Left colon (tissue), 2 donors: Measurements from ENCODE around the gene GAL3ST3. TPM values are rescaled to one million over a fixed set of nuclear protein-coding genes. Genes with fewer than 3 reads are reported as not detected.

Source experiments
- ATAC-seq: fragments of 200-7000 bp; cut with Tn5 transposase; one replicate; pipeline ENCODE4 v1.9.1; 2020; ENCODE audit warnings: mild to moderate bottlenecking, moderate library complexity
- DNase-seq, 2 donors: peaks; one replicate each; pipeline ENCODE4 v3.0.0-alpha.2; 2020
- intact Hi-C, 2 donors: fragments of 100-400 bp; cut with DNase I in 1 of 2; cut with micrococcal nuclease in 1 of 2; formaldehyde crosslinking; loops; one replicate each; pipeline versions ENCODE4 v1.11.2 to v1.14.0; 2022; cut with DNase I, micrococcal nuclease
- total RNA-seq, 2 donors: library from RNA; stranded (reverse); fragmentation: NEBNext Ultra II Directional; extraction: Animal tissue kit (Norgen Biotek cat#: 25700); gene quantifications; one replicate each; pipeline ENCODE4 v1.2.1, GENCODE V29; 2021
- donor health status: DM: no; HTN: no; CAD: no.
- donor health status: DM: yes; HTN: yes; CAD: no.

The GAL3ST3 gene
- total RNA-seq, 2 donors from 2014 or later: not detected

DNA sequence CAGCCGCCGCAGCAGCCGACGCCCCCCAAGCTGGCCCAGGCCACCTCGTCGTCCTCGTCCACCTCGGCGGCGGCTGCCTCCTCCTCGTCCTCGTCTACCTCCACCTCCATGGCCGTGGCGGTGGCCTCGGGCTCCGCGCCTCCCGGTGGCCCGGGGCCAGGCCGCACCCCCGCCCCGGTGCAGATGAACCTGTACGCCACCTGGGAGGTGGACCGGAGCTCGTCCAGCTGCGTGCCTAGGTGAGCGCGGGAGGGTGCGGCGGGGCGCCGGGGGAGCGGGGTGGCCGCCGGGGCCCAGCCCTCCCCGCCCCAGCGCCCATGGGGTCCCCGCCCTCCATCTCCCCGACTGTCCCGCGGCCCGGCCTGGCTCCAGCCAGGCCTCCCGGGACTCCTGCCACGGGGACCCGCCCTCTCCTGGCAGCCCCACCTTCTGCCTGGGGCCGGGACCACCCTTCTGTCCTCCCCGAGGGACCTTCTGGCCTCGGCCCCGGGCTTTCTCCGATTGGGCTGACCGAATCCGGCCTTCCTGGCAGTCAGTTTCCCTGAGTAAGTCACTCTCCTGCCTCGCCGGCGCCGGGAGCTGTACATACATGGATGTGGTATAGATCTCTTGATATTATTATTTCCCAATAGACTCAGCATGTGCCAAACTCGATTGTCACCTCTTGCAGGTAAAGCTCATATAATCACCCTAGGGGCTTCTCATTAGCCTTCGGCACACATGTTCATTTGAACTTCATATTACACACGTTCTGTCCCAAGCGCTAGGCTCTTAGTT lies 21.8 kb upstream of the GAL3ST3 start:
- intact Hi-C loops: no loop called here
- ATAC-seq: peak; percentile 44
- DNase-seq: peak; percentile 41 to 56

DNA sequence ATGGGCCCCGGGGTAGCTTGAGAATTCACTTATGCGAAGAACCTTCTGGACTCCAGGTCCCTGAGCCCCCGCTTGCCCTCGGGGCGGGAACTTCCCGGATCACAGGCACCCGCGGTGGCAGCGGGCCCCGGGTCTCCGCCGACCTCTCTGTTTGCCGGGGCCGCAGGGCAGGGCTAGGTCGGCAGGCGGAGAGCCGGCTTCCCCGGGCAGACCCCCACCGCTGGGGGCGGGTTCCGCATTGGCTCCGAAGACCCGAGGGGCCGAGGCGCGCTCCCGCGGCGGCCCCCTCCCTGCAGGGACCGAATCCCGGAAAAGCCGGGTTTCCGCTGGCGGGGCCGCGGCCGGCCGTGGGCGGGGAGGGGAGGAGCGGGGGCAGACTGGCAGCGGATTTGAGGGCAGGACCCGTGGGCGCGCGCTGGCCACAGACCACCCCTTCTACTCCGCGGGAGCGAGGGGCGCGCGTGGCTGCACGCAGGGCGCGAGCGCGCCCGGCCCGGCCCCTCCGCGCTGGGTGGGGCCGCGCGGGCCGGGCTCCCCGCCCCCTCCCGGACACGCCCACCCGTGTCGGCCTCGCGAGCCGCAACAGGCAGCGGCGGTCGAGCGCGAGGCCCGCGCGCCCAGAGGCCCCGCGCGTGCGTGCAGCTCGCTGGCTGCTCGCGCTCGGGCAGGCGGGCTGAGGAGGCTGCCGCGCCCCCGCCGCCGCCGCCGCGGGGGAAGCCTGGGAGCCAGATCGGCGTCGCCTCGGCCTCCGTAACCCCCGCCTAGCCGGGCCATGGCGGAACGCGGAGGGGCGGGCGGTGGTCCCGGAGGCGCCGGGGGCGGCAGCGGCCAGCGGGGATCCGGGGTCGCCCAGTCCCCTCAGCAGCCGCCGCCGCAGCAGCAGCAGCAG lies 21.0 kb upstream of the GAL3ST3 start, which contains the start of gene PACS1:
Gene PACS1, plus strand, starts transcription at position 558 of the 889 bp plus-strand sequence. Its CDS starts 215 bp downstream, at position 773.
- ATAC-seq (peak; percentile 78), DNase-seq (peak; percentile 75 to 76)
- intact Hi-C loops: no loop called here

GRCh38 chr11:66068923-66069714 lies 20.2 kb upstream of the GAL3ST3 start:
- DNase-seq: peak; percentile 53 to 58
- intact Hi-C loops: no loop called here
- ATAC-seq: peak; percentile 31

GRCh38 chr11:66068154-66068821 lies 19.3 kb upstream of the GAL3ST3 start:
- ATAC-seq (peak; percentile 57), DNase-seq (peak; percentile 64 to 79)
- intact Hi-C loops: no loop called here

DNA sequence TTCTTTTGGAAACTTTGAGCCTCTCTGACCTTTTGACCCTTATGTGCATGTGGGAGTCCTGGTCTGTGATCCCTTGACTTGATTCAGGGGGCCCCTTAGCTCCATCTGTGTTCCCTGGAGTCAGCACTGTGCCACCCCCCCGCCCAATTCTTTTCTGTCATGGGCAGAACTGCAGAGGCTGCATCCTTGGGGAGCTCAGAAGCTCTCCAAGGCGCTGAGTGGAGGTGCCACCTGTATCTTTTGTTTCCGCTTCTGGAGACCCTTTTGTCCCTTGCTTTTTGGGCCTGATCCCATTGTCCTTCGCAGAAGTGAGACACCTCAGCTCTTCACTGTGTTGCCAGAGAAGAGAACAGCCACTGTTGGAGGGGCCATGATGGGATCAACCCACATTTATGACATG lies 18.7 kb upstream of the GAL3ST3 start:
- no peak for ATAC-seq
- peak in 1 of 2 donors; percentile 15 for DNase-seq
- intact Hi-C loops: no loop called here

DNA sequence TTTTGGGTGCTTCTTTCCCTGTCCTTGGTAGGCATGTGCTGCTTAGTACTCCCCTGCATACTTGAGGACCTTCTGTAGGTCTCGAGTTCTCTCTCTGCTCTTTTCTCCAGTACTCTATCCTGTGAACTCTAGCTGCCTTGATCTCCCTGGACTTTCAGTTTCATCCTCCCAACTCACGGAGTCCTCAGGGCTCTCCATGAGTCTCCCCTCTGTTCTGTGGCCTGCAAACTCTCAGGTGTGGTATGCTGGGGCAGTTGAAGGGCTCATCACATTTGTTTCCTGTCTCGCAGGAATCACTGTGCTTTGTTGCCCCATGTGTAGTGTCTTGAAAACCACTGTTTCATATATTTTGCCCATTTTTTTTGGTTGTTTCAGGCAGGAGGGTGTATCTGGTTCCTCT lies 17.8 kb upstream of the GAL3ST3 start:
- intact Hi-C loops: no loop called here

GRCh38 chr11:66064571-66064970 lies 15.6 kb upstream of the GAL3ST3 start:
- ATAC-seq (no peak), DNase-seq (no peak)
- intact Hi-C loops: no loop called here

More for the DNA sequence above, 17.8 kb upstream of the GAL3ST3 start:
- ATAC-seq (no peak), DNase-seq (peak in 1 of 2 donors; percentile 7)

GRCh38 chr11:66063900-66064299 lies 14.9 kb upstream of the GAL3ST3 start:
- ATAC-seq: no peak
- intact Hi-C loops: no loop called here
- DNase-seq: no peak

GRCh38 chr11:66062408-66062807 lies 13.4 kb upstream of the GAL3ST3 start:
- DNase-seq (no peak), ATAC-seq (no peak)
- intact Hi-C loops: no loop called here

GRCh38 chr11:66061268-66061667 lies 12.3 kb upstream of the GAL3ST3 start:
- ATAC-seq: no peak
- intact Hi-C loops: no loop called here

GRCh38 chr11:66059966-66060680 lies 11.2 kb upstream of the GAL3ST3 start:
- ATAC-seq: no peak
- intact Hi-C loops: no loop called here
- no peak for DNase-seq

More at GRCh38 chr11:66061268-66061667, 12.3 kb upstream of the GAL3ST3 start:
- DNase-seq: no peak

DNA sequence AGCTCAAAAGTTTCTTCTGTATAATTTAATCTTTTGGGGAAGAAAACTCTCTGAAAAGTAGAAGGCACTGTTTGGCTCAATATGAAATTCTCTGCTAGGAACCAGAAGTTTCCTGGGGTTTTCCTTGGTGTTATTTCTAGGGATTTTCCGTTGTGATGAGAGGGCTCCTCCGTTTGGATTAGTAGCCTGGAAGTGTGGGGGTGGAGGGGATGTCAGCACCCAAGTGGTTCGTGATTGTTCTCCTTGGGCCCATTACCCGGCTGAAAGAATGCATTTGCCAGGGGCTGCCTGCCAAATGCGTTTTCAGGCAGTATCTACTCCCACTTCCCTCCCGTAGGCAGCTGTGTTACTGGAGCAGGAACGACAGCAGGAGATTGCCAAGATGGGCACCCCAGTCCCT lies 7.5 kb upstream of the GAL3ST3 start:
- intact Hi-C loops: no loop called here
- DNase-seq (no peak), ATAC-seq (no peak)

DNA sequence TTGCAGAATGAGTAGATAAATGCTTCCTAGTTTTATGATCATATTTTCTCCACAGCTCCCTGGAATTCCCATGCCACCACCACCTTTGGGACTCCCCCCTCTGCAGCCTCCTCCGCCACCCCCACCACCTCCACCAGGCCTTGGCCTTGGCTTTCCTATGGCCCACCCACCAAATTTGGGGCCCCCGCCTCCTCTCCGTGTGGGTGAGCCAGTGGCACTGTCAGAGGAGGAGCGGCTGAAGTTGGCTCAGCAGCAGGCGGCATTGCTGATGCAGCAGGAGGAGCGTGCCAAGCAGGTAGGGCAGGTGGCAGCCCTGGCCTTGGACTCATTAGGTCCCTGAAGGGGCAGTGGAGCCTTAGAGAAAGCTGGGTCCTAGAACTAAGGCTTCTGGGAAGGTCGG lies 6.1 kb upstream of the GAL3ST3 start:
- intact Hi-C loops: no loop called here
- no peak for ATAC-seq
- no peak for DNase-seq

DNA sequence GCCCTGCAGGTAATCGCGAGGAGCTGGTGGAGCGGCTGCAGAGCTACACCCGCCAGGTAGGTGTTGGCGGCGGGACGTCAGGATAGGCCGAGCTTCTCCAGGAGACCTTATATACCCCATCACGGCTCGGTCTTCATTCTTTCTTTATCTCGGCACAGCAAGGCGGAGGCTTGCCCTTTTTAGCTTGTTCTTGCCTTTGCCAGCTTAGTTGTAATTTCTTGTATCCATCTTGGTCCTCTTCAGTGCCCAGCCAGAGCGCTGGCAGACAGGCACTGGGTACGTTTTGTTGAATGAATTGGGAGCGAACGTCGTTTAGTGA lies 3.7 kb upstream of the GAL3ST3 start:
- DNase-seq (no peak), ATAC-seq (no peak)
- intact Hi-C loops: no loop called here

GRCh38 chr11:66051766-66052663 lies 3.1 kb upstream of the GAL3ST3 start, which contains the start of gene SF3B2:
SF3B2 (plus strand) TSS chr11:66052364; CDS start chr11:66052385, 21 bp downstream.
- intact Hi-C loops: no loop called here
- DNase-seq (peak; percentile 97 to 98), ATAC-seq (peak; percentile 93)

GRCh38 chr11:66051371-66051765 lies 2.4 kb upstream of the GAL3ST3 start:
- DNase-seq: no peak
- intact Hi-C loops: no loop called here

More at GRCh38 chr11:66051371-66051765, 2.4 kb upstream of the GAL3ST3 start:
- no peak for ATAC-seq
